ENCODE measurements around the gene CTNNA3.
"Not testable (repeated sequence)": the region's sequence is repeated elsewhere in the genome, so short reads cannot be mapped to it uniquely, and the experiment has no call there.

The CTNNA3 gene

DNA sequence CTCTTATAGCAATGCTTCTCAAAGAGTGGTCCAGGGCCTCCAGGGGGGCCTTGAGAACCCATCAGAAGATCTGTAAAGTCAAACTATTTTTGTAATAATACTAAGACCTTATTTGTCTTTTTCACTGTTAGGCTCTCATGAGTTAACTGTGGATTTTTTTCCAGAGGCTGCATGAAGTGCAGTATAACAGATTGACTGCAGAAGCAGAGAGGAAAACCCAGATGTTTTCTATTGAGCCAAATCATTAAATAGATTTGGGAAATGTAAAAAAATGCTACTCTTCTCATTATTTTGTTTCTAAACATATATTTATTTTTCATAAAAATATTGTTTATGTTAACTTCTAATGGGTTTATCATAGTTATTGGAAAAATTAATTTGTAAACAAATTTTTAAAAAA, 1359.2 kb downstream of the CTNNA3 start:
- CTCF ChIA-PET, result no interaction called here
- H3K9me3 ChIP-seq (ENCODE audit: control insufficient read depth, insufficient read depth, low read depth, low read length), result no peaks in the 10 kb centered on the region
- TF ChIP-seq ZNF701 (tag by site-specific recombination; IDR thresholded peaks at IDR 0.05), result no peak
- H3K27ac ChIP-seq (ENCODE audit: extremely low read depth, low read depth, low read length), result no peak overlapping the region
- H3K4me3 ChIP-seq (ENCODE audit: low read depth, low read length), result no peak overlapping the region
- POLR2A ChIA-PET, result no interaction called here
- no peaks in the 10 kb centered on the region for H3K36me3 ChIP-seq (ENCODE audit: control insufficient read depth in 2 of 2, insufficient read depth in 1 of 2, low read length in 2 of 2)
- H3K4me1 ChIP-seq (ENCODE audit: control insufficient read depth, insufficient read depth, low read length), result no peaks in the 10 kb centered on the region

DNA sequence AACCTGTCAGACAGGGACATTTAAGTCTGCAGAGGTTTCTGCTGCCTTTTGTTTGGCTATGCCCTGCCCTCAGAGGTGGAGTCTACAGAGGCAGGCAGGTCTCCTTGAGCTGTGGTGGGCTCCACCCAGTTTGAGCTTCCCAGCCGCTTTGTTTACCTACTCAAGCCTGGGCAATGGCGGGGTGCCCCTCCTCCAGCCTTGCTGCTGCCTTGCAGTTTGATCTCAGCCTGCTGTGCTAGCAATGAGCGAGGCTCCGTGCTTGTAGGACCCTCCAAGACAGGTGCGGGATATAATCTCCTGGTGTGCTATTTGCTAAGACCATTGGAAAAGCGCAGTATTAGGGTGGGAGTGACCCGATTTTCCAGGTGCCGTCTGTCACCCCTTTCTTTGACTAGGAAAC, 1360.2 kb downstream of the CTNNA3 start:
- CTCF ChIA-PET; H3K4me3 ChIP-seq (ENCODE audit: low read depth, low read length); H3K4me1 ChIP-seq (ENCODE audit: control insufficient read depth, insufficient read depth, low read length); H3K9me3 ChIP-seq (ENCODE audit: control insufficient read depth, insufficient read depth, low read depth, low read length); H3K36me3 ChIP-seq (ENCODE audit: control insufficient read depth in 2 of 2, insufficient read depth in 1 of 2, low read length in 2 of 2); POLR2A ChIA-PET; H3K27ac ChIP-seq (ENCODE audit: extremely low read depth, low read depth, low read length): not testable (repeated sequence)

DNA sequence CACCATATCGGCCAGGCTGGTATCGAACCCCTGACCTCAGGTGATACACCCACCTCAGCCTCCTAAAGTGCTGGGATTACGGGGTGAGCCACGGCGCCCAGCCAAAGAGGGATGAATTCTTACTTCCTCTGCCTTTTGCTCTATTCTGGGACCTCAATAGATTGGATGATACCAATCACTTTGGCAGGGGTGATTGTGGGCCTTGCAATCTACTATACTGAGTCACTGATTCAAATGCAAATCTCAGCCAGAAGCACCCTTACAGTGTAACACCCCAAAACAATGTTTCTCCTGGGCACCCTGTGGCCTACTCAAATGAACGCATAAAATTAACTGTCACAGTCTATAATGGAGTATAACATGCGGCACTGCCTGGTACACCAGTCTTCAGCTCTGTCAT, 1366.8 kb downstream of the CTNNA3 start:
- no peak overlapping the region for H3K27ac ChIP-seq (ENCODE audit: extremely low read depth, low read depth, low read length)
- no peak overlapping the region for H3K4me3 ChIP-seq (ENCODE audit: low read depth, low read length)
- TF ChIP-seq SP2 (tag by site-specific recombination; IDR thresholded peaks at IDR 0.05), result no peak
- TF ChIP-seq ZNF19 (tag by site-specific recombination; IDR thresholded peaks at IDR 0.05; ENCODE audit: low read depth), result no peak
- TF ChIP-seq, protein P1, sequence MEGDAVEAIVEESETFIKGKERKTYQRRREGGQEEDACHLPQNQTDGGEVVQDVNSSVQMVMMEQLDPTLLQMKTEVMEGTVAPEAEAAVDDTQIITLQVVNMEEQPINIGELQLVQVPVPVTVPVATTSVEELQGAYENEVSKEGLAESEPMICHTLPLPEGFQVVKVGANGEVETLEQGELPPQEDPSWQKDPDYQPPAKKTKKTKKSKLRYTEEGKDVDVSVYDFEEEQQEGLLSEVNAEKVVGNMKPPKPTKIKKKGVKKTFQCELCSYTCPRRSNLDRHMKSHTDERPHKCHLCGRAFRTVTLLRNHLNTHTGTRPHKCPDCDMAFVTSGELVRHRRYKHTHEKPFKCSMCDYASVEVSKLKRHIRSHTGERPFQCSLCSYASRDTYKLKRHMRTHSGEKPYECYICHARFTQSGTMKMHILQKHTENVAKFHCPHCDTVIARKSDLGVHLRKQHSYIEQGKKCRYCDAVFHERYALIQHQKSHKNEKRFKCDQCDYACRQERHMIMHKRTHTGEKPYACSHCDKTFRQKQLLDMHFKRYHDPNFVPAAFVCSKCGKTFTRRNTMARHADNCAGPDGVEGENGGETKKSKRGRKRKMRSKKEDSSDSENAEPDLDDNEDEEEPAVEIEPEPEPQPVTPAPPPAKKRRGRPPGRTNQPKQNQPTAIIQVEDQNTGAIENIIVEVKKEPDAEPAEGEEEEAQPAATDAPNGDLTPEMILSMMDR (tag by site-specific recombination; IDR thresholded peaks at IDR 0.05), result no peak
- TF ChIP-seq, protein P2, sequence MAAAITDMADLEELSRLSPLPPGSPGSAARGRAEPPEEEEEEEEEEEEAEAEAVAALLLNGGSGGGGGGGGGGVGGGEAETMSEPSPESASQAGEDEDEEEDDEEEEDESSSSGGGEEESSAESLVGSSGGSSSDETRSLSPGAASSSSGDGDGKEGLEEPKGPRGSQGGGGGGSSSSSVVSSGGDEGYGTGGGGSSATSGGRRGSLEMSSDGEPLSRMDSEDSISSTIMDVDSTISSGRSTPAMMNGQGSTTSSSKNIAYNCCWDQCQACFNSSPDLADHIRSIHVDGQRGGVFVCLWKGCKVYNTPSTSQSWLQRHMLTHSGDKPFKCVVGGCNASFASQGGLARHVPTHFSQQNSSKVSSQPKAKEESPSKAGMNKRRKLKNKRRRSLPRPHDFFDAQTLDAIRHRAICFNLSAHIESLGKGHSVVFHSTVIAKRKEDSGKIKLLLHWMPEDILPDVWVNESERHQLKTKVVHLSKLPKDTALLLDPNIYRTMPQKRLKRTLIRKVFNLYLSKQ (tag by site-specific recombination; IDR thresholded peaks at IDR 0.05; ENCODE audit: borderline replicate concordance), result no peak
- no peak for TF ChIP-seq ZNF558 (tag by site-specific recombination; IDR thresholded peaks at IDR 0.05)
- ChIA-PET POLR2A (no interaction called here), CTCF (no interaction called here)
- H3K36me3 ChIP-seq (ENCODE audit: control insufficient read depth in 2 of 2, insufficient read depth in 1 of 2, low read length in 2 of 2), result no peaks in the 10 kb centered on the region
- no peaks in the 10 kb centered on the region for H3K9me3 ChIP-seq (ENCODE audit: control insufficient read depth, insufficient read depth, low read depth, low read length)
- H3K4me1 ChIP-seq (ENCODE audit: control insufficient read depth, insufficient read depth, low read length), result no peaks in the 10 kb centered on the region

DNA sequence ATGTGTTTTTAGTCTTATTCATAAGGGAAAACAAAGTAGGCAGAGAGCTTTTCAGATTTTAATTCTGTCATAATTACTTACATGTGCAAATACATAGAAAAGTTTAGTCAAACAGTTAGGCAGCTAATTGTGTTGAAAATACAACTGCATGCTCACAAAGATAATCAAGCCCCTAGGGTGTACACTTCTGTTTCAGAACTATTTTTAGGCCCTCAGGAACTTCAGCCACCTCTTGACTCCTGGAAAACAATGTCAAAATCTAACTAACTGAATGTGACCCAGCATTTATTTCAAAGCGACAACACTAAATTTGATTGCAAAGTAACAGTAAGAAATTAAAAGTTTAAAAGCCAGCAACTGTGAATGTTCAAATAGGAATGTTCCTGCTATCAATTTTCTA, 1369.1 kb downstream of the CTNNA3 start:
- H3K27ac ChIP-seq (ENCODE audit: extremely low read depth, low read depth, low read length), result no peak overlapping the region
- no peaks in the 10 kb centered on the region for H3K9me3 ChIP-seq (ENCODE audit: control insufficient read depth, insufficient read depth, low read depth, low read length)
- no peak overlapping the region for H3K4me3 ChIP-seq (ENCODE audit: low read depth, low read length)
- POLR2A ChIA-PET, result no interaction called here
- no peaks in the 10 kb centered on the region for H3K36me3 ChIP-seq (ENCODE audit: control insufficient read depth in 2 of 2, insufficient read depth in 1 of 2, low read length in 2 of 2)
- H3K4me1 ChIP-seq (ENCODE audit: control insufficient read depth, insufficient read depth, low read length), result no peaks in the 10 kb centered on the region
- no peak for TF ChIP-seq ZNF626 (tag by site-specific recombination; IDR thresholded peaks at IDR 0.05)
- CTCF ChIA-PET, result no interaction called here

DNA sequence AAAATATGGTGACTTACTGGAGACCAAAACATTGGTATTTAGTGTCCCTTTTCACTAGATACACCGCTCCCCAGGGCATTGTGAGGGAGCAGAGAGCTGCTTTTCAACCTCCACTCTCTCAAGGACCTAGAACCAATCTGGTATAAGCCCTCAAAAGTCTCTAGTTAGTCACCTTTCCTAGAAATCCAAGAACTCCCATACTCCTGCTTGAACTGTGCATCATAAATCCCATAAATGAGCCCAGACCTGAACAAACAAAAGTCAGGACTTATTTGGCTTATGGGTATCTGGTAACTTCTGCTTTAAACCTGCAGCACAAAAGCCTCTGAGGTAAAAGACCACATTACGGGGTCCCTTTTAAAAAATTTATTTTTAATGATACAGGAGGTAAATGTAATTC, 1373.2 kb downstream of the CTNNA3 start:
- Histone ChIP-seq H3K4me3 (ENCODE audit: low read depth, low read length) (no peak overlapping the region), H3K4me1 (ENCODE audit: control insufficient read depth, insufficient read depth, low read length) (no peaks in the 10 kb centered on the region), H3K27ac (ENCODE audit: extremely low read depth, low read depth, low read length) (no peak overlapping the region), H3K36me3 (ENCODE audit: control insufficient read depth in 2 of 2, insufficient read depth in 1 of 2, low read length in 2 of 2) (no peaks in the 10 kb centered on the region), H3K9me3 (ENCODE audit: control insufficient read depth, insufficient read depth, low read depth, low read length) (no peaks in the 10 kb centered on the region)
- ChIA-PET CTCF (interaction anchor here (0.8 kb wide), 1 partner anchor 10 kb away, joined by 3 read pairs; no protein-coding TSS in a partner anchor), POLR2A (no interaction called here)
- TF ChIP-seq, protein P3, sequence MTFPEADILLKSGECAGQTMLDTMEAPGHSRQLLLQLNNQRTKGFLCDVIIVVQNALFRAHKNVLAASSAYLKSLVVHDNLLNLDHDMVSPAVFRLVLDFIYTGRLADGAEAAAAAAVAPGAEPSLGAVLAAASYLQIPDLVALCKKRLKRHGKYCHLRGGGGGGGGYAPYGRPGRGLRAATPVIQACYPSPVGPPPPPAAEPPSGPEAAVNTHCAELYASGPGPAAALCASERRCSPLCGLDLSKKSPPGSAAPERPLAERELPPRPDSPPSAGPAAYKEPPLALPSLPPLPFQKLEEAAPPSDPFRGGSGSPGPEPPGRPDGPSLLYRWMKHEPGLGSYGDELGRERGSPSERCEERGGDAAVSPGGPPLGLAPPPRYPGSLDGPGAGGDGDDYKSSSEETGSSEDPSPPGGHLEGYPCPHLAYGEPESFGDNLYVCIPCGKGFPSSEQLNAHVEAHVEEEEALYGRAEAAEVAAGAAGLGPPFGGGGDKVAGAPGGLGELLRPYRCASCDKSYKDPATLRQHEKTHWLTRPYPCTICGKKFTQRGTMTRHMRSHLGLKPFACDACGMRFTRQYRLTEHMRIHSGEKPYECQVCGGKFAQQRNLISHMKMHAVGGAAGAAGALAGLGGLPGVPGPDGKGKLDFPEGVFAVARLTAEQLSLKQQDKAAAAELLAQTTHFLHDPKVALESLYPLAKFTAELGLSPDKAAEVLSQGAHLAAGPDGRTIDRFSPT (tag by site-specific recombination; IDR thresholded peaks at IDR 0.05), result no peak
